Measurements from ENCODE around the gene PLEKHA1.

The PLEKHA1 gene

GRCh38 chr10:122379041-122379440 lies 4.5 kb downstream of the PLEKHA1 start:
- DNase-seq (ENCODE audit: low read depth), result no peak

GRCh38 chr10:122379537-122379936 lies 5.0 kb downstream of the PLEKHA1 start:
- DNase-seq (ENCODE audit: low read depth), result no peak

GRCh38 chr10:122380703-122381102 lies 6.2 kb downstream of the PLEKHA1 start:
- DNase-seq (ENCODE audit: low read depth), result no peak

GRCh38 chr10:122381680-122382079 lies 7.2 kb downstream of the PLEKHA1 start:
- no peak for DNase-seq (ENCODE audit: low read depth)

- DNase-seq (ENCODE audit: low read depth), result no peak
Observed at GRCh38 chr10:122386514-122386913, 12.0 kb downstream of the PLEKHA1 start.

GRCh38 chr10:122387572-122387971 lies 13.1 kb downstream of the PLEKHA1 start:
- DNase-seq (ENCODE audit: low read depth), result no peak

- DNase-seq (ENCODE audit: low read depth), result no peak
Observed at GRCh38 chr10:122388287-122388997, 13.9 kb downstream of the PLEKHA1 start.

- no peak for DNase-seq (ENCODE audit: low read depth)
Observed at GRCh38 chr10:122390271-122390670, 15.8 kb downstream of the PLEKHA1 start.

- no peak for DNase-seq (ENCODE audit: low read depth)
Observed at GRCh38 chr10:122390679-122391078, 16.2 kb downstream of the PLEKHA1 start.

- DNase-seq (ENCODE audit: low read depth), result no peak
Observed at GRCh38 chr10:122391875-122392274, 17.4 kb downstream of the PLEKHA1 start.

- DNase-seq (ENCODE audit: low read depth), result no peak
Observed at GRCh38 chr10:122392835-122393234, 18.3 kb downstream of the PLEKHA1 start.

GRCh38 chr10:122393288-122393687 lies 18.8 kb downstream of the PLEKHA1 start:
- DNase-seq (ENCODE audit: low read depth), result no peak

- no peak for DNase-seq (ENCODE audit: low read depth)
Observed at GRCh38 chr10:122402548-122403131, 28.1 kb downstream of the PLEKHA1 start.

- DNase-seq (ENCODE audit: low read depth), result no peak
Observed at GRCh38 chr10:122404576-122404975, 30.1 kb downstream of the PLEKHA1 start.

- peak; percentile 31 for DNase-seq (ENCODE audit: low read depth)
Observed at GRCh38 chr10:122407375-122408125, 33.0 kb downstream of the PLEKHA1 start.

GRCh38 chr10:122413327-122413726 lies 38.8 kb downstream of the PLEKHA1 start:
- DNase-seq (ENCODE audit: low read depth), result no peak

GRCh38 chr10:122417667-122418066 lies 43.2 kb downstream of the PLEKHA1 start:
- DNase-seq (ENCODE audit: low read depth), result no peak

GRCh38 chr10:122419016-122419415 lies 44.5 kb downstream of the PLEKHA1 start:
- DNase-seq (ENCODE audit: low read depth), result no peak

GRCh38 chr10:122419876-122420623 lies 45.5 kb downstream of the PLEKHA1 start:
- no peak for DNase-seq (ENCODE audit: low read depth)

GRCh38 chr10:122420624-122421007 lies 46.1 kb downstream of the PLEKHA1 start:
- no peak for DNase-seq (ENCODE audit: low read depth)

GRCh38 chr10:122421054-122421625 lies 46.6 kb downstream of the PLEKHA1 start:
- DNase-seq (ENCODE audit: low read depth), result no peak

- DNase-seq (ENCODE audit: low read depth), result no peak
Observed at GRCh38 chr10:122421742-122422141, 47.2 kb downstream of the PLEKHA1 start.

Data from stimulated activated CD8-positive, alpha-beta memory T cell treated with anti-CD3 and anti-CD28 coated beads, Interleukin-12 subunit alpha, Interleukin-12 subunit beta, amount 100 ng/mL, for 4 hours (primary cell).